ENCODE results near the gene AURKB. TPM values are rescaled to one million over a fixed set of nuclear protein-coding genes. Genes with fewer than 3 reads are reported as not detected.
A peak's percentile ranks its signal among the peaks of the same experiment; 100 is the strongest.
"Not testable (repeated sequence)": the region's sequence is repeated elsewhere in the genome, so short reads cannot be mapped to it uniquely, and the experiment has no call there.

AURKB gene
- total RNA-seq, 1 donor from 2014 or later: 22.0 TPM

DNA sequence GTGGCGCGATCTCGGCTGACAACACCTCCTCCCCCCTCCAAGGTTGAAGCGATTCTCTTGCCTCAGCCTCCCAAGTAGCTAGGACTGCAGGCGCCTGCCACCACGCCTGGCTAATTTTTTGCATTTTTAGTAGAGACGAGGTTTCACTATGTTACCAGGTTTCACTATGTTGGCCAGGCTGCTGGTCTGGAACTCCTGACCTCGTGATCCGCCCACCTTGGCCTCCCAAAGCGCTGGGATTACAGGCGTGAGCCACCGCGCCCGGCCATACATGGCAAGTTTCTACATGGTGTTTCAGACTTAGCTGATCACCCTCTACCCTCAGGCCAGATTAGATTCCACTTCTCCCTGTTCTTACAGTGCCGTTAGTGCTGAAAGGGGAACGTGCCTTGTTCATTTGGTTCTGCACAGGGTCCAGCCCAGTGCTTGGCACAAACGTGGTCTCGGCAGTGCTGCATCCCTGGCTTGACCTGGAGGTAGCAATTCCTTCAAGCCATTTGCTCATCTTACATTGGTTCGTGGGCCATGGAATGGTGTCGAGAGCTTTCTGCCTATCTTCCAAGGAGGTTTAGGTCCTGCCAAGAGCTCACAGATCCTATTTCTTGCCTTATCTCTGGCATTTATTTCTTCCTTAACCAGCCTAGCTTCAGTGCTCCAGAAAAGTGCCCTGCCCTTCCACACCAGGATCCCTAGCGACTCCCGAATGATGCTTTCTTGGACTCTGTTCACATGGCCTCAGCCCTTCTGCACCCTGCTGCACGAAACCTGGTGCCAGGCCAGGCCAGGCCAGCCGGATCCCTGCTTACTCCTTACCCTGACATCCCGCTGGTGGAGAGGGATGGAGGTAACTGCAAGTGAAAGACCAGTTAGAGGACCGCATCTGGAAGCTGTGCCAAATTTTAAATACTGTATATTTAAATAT lies 14.8 kb upstream of the AURKB start:
- ATAC-seq: no peak

DNA sequence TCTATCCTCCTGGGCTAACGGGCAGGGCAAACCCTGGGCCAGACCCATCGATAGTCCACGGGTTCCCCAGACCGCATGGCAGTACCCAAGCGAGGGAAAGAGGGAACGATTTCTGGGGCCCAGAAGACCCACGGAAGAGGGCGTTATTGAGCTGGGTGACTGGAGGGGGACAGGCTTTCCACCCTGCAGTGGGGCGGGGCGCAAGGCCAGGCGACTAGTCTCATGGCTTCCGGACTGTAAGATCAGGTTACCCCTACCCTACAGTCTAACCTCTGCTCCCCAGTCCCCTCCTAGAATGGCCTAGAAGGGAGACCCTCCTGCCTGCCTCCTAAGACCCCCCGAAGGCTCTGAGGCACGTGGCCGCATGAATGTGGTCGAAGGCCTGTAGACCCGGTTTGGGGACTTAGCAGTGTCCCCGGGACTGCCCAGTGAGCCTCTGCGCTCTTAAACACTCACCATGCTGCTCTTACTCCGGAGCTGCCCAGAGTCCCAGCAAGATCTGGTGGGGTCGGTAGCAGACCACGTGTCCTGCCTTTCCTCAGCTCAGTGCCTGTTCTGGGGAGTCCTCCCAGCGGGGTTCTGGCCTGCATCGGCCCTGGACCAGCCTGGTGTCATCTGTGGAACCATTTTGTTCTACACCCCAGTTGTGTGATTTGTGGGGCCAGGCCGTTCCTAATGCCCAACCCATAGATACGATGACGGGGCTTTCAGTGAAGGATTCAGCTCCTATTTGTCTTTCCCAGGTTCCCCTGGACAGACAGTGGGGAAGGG lies 13.2 kb upstream of the AURKB start:
- peak; percentile 6 for ATAC-seq

- ATAC-seq: peak; percentile 70
These were observed 12.4 kb upstream of the AURKB start for GRCh38 chr17:8222630-8223355.

- no peak for ATAC-seq
These were observed 11.9 kb upstream of the AURKB start for GRCh38 chr17:8222380-8222629.

DNA sequence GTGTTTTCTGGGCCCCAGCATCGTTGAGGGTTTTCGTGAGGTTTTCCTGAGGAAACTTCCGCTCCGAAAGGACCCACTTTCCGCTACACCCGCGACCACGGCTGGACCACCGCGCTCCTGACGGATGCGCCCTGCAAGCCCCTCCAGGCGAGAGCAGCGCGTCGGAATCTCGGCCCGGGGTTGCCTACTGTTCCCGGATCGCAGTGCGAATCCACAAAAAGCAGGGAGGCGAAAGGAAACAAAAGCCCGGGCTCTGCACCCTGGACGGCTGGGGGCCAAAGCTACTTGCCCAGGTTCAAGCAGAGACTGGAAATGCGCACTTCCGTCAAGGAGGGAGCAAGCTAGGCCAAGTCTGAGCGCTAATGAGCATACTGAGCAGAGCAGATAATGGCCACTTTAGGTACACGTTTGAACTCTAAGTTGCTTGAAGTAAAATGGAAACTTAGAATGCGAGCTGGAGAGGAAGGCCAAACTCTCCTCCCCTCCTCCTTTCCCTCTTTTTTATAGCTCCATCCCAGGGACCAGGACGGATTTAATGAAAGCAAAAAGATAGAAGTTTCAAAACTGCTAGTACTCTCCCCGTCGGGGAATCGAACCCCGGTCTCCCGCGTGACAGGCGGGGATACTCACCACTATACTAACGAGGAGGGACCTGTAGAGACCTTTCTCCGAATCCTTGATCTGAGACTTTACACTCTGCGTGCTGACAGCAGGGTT lies 11.4 kb upstream of the AURKB start:
- ATAC-seq: peak; percentile 64

DNA sequence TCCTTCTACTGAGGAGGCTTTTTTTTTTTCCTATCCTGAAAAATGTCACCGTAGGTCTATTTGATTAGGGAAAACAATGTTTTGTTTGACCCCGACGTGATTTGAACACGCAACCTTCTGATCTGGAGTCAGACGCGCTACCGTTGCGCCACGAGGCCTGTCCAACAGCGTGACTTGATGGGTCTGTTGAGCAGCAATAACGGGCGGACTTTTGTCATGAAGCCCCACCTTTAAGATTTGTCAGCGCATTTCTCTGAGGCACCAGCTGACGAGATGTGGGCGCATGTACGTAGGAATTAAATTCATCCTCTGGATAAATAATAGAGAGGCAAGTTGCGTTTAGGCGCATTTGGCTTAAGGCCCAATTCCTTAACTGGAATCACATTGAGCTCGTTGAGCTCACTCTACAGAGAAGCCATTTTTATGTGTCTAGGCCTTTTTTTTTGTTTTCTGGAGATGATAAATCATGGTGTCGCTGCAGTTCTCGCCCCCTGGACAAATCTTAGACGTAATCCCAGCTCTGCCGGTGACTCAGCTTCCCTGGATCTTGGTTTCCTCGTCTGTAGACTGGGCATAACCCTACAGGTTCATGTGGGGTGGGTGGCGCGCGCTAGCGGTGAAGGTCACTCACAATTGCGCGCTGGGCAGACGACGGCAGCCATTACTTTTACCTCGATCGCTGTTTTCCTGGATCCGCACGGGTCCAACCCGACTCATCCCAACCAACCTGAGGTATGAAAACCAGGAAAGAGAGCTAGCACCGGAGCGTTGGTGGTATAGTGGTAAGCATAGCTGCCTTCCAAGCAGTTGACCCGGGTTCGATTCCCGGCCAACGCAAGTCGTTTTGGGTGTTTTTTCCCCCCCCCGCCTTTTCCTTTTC lies 10.6 kb upstream of the AURKB start:
- peak; percentile 62 for ATAC-seq

GRCh38 chr17:8214000-8214399 lies 3.6 kb upstream of the AURKB start:
- ATAC-seq: not testable (repeated sequence)

DNA sequence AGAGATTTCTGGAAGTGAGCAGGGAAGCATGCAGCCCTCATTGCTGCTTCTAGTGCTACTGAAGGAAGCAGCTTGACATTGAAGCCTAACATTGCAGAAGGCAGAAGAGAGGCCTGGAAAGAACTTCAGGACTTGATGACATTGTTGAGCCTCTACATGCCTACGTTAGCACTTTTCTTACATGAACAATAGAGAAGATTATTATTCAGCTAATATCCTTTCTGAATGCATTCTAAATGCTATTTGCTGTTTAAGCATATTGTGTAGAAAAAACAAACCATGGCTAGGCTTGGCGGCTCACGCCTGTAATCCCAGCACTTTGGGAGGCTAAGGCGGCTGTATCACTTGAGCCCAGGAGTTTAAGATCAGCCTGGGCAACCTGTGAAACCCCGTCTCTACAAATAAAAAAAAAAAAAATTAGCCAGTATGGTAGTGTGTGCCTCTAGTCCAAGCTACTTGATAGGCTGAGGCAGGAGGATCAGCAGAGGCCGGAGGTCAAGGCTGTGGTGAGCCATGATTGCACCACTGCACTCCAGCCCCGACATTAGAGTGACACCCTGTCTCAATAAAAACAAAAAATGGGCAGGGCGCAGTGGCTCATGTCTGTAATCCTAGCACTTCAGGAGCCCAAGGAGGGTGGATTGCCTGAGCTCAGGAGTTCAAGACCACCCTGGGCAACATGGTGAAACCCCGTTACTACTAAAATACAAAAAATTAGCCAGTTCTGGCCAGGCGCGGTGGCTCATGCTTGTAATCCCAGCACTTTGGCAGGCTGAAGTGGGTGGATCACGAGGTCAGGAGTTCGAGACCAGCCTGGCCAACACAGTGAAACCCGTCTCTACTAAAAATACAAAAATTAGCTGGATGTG lies 2.2 kb upstream of the AURKB start:
- peak; percentile 48 for ATAC-seq

DNA sequence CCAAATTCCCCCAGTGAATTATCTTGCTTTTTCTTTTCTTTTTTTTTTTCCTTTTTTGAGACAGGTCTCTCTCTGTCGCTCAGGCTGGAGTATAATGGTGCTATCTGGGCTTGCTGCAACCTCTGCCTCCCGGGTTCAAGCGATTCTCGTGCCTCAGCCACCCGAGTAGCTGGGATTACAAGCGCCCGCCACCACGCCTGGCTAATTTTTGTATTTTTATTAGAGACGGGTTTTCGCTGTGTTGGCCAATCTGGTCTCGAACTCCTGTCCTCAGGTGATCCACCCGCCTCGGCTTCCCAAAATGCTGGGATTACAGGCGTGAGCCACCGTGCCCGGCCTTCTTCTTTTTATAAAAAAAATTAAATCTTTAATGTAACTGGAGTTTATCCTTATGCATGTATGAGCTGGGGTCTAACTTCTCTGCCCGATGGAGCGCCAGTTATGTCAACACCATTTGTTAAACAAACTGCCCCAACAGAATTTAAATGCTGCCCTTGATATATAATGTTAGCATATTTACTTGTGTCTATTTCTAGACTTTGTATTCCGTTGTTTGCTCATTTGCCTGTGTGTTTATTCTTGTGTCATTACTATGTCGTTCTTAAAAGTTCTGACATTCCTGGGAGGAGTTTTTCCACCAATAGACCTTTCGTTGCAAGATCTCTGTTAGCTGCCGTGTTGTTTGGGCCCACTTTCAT lies 535 bp upstream of the AURKB start:
- ATAC-seq: no peak

GRCh38 chr17:8206536-8206935 lies 3.8 kb downstream of the AURKB start:
- no peak for ATAC-seq

GRCh38 chr17:8204761-8205555 lies 5.4 kb downstream of the AURKB start:
- no peak for ATAC-seq

GRCh38 chr17:8192070-8192815 lies 18.1 kb downstream of the AURKB start:
- peak; percentile 50 for ATAC-seq

DNA sequence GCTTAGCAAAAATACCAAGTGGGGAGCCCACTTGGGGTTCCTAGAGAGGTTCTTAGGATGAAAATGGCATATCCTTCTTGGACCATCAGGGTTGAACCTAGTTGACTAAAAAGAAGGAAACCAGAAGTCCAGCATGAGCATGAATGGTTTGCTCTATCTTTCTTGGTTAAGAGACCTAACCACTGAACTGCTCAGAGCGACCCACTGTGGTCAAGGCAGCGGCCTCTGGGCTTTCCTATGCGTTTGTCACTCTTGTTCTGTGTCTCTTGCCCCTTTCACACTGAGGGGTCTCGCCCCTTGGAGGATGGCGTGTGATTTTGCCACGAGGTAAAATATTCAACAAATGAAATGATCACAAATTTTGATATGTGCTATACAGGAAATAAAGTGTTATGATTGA lies 19.9 kb downstream of the AURKB start:
- no peak for ATAC-seq

- peak; percentile 74 for ATAC-seq
These were observed 20.5 kb downstream of the AURKB start, which contains the start of gene BORCS6 for GRCh38 chr17:8189711-8190477. TSS of gene BORCS6 (minus strand) at chr17:8190180. CDS start at chr17:8190140, 40 bp downstream.

DNA sequence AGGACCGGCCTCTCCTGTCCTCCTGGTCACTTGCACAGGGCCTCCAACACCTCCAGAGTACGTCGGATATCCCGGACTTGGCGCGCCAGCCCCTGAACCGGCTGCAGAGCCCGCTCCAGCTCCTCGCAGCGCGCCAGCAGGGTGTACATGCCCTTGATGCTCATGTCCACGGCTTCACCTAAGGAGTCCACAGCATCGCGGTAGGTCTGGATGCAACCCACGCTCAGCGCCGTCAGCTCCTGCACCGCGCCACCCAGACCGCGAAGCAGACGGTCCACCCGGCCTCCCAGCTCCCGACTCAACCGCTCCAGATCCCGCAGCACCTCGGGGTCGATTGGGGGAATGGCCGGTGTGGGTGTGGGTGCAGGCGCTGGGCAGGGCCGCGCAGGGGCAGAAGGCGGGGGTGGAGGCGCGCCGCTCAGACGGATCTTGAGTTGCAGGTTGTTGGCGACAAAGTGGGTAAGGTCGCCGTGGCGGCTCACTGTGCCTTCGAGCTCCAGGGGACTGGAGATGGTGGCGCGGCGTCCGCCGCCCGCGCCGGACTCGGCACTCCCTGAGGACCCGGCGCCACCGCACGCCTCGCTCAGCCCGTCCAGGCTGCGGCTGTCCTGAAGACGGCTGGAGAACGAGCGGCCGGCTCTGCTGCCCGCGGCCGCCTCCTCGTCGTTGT lies 21.2 kb downstream of the AURKB start:
- no peak for ATAC-seq

DNA sequence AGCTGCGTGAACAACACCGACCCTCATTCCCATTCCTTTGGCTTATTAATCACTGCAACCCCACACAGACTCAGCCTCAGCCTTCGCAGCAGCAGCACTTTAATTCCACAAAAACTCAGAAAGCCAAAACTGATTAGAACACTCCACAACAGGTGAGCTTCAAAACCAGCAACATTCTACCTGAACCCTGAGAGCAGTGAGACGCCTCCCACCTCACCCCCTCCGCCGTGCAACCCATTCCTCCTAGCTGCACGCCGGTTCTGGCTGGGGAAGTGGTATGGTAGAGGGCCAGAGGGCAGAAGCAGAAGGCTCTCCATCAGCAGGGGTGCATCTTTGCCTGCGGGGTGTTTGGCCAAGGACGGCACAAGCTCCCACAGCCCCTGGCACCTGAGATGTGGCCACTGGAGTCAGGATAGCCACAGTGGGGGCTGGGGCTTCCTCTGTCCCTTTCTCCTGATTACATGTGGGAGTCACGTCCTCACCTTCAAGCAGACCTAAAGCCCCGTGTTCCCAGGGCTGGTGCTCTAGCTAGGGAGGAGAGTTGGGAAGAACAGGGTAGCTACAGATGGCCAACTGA lies 22.0 kb downstream of the AURKB start:
- ATAC-seq: no peak
